ENCODE measurements around the gene HILPDA. TPM values are rescaled to one million over a fixed set of nuclear protein-coding genes. Genes with fewer than 3 reads are reported as not detected.
"Not testable (repeated sequence)": the region's sequence is repeated elsewhere in the genome, so short reads cannot be mapped to it uniquely, and the experiment has no call there.

HILPDA gene
- total RNA-seq, 1 experiment from 2014 or later: 31.3 TPM

GRCh38 chr7:128446306-128446705, 9.4 kb upstream of the HILPDA start:
- no peaks in the 10 kb centered on the region for H3K36me3 ChIP-seq (replicated peaks; ENCODE audit: control insufficient read depth, insufficient read depth, low read length)
- H3K4me3 ChIP-seq (ENCODE audit: insufficient read depth, low read depth, low read length): no peak overlapping the region
- H3K27me3 ChIP-seq (ENCODE audit: control insufficient read depth, insufficient read depth, low read length): no peaks in the 10 kb centered on the region
- DNase-seq: no peak

GRCh38 chr7:128447941-128448564, 7.6 kb upstream of the HILPDA start:
- no peaks in the 10 kb centered on the region for H3K27me3 ChIP-seq (ENCODE audit: control insufficient read depth, insufficient read depth, low read length)
- no peaks in the 10 kb centered on the region for H3K36me3 ChIP-seq (replicated peaks; ENCODE audit: control insufficient read depth, insufficient read depth, low read length)
- DNase-seq: no peak
- H3K4me3 ChIP-seq (ENCODE audit: insufficient read depth, low read depth, low read length): no peak overlapping the region

GRCh38 chr7:128448751-128449302, 6.9 kb upstream of the HILPDA start:
- no peaks in the 10 kb centered on the region for H3K36me3 ChIP-seq (replicated peaks; ENCODE audit: control insufficient read depth, insufficient read depth, low read length)
- no peak overlapping the region for H3K4me3 ChIP-seq (ENCODE audit: insufficient read depth, low read depth, low read length)
- H3K27me3 ChIP-seq (ENCODE audit: control insufficient read depth, insufficient read depth, low read length): no peaks in the 10 kb centered on the region
- DNase-seq: no peak

- H3K27me3 ChIP-seq (ENCODE audit: control insufficient read depth, insufficient read depth, low read length): no peaks in the 10 kb centered on the region
- H3K4me3 ChIP-seq (ENCODE audit: insufficient read depth, low read depth, low read length): no peak overlapping the region
- DNase-seq: no peak
- no peaks in the 10 kb centered on the region for H3K36me3 ChIP-seq (replicated peaks; ENCODE audit: control insufficient read depth, insufficient read depth, low read length)
Measured at GRCh38 chr7:128450409-128450808, 5.3 kb upstream of the HILPDA start.

- Histone ChIP-seq H3K36me3 (replicated peaks; ENCODE audit: control insufficient read depth, insufficient read depth, low read length) (no peaks in the 10 kb centered on the region), H3K4me3 (ENCODE audit: insufficient read depth, low read depth, low read length) (no peak overlapping the region), H3K27me3 (ENCODE audit: control insufficient read depth, insufficient read depth, low read length) (no peaks in the 10 kb centered on the region)
- DNase-seq: no peak
Measured at GRCh38 chr7:128450913-128451312, 4.8 kb upstream of the HILPDA start.

GRCh38 chr7:128452552-128452951, 3.1 kb upstream of the HILPDA start:
- no peaks in the 10 kb centered on the region for H3K27me3 ChIP-seq (ENCODE audit: control insufficient read depth, insufficient read depth, low read length)
- no peak for DNase-seq

GRCh38 chr7:128453836-128454804, 1.6 kb upstream of the HILPDA start:
- Histone ChIP-seq H3K36me3 (replicated peaks; ENCODE audit: control insufficient read depth, insufficient read depth, low read length) (peaks cover 5% of the 10 kb centered on the region), H3K27me3 (ENCODE audit: control insufficient read depth, insufficient read depth, low read length) (no peaks in the 10 kb centered on the region), H3K4me3 (ENCODE audit: insufficient read depth, low read depth, low read length) (peak overlapping the region; percentile 39)
- peak; percentile 90 for DNase-seq

More at GRCh38 chr7:128452552-128452951, 3.1 kb upstream of the HILPDA start:
- no peak overlapping the region for H3K4me3 ChIP-seq (ENCODE audit: insufficient read depth, low read depth, low read length)
- H3K36me3 ChIP-seq (replicated peaks; ENCODE audit: control insufficient read depth, insufficient read depth, low read length): peaks cover 3% of the 10 kb centered on the region

GRCh38 chr7:128454808-128455542, 703 bp upstream of the HILPDA start:
- Histone ChIP-seq H3K27me3 (ENCODE audit: control insufficient read depth, insufficient read depth, low read length) (no peaks in the 10 kb centered on the region), H3K36me3 (replicated peaks; ENCODE audit: control insufficient read depth, insufficient read depth, low read length) (peaks cover 5% of the 10 kb centered on the region), H3K4me3 (ENCODE audit: insufficient read depth, low read depth, low read length) (peak overlapping the region; percentile 93)
- no peak for DNase-seq

GRCh38 chr7:128456255-128456725, 612 bp downstream of the HILPDA start:
- peaks cover 5% of the 10 kb centered on the region for H3K36me3 ChIP-seq (replicated peaks; ENCODE audit: control insufficient read depth, insufficient read depth, low read length)
- no peaks in the 10 kb centered on the region for H3K27me3 ChIP-seq (ENCODE audit: control insufficient read depth, insufficient read depth, low read length)
- peak overlapping the region; percentile 93 for H3K4me3 ChIP-seq (ENCODE audit: insufficient read depth, low read depth, low read length)
- no peak for DNase-seq

GRCh38 chr7:128457385-128457784, 1.7 kb downstream of the HILPDA start:
- H3K4me3 ChIP-seq (ENCODE audit: insufficient read depth, low read depth, low read length); H3K27me3 ChIP-seq (ENCODE audit: control insufficient read depth, insufficient read depth, low read length); DNase-seq; H3K36me3 ChIP-seq (replicated peaks; ENCODE audit: control insufficient read depth, insufficient read depth, low read length): not testable (repeated sequence)

GRCh38 chr7:128458956-128459355, 3.3 kb downstream of the HILPDA start:
- peaks cover 5% of the 10 kb centered on the region for H3K36me3 ChIP-seq (replicated peaks; ENCODE audit: control insufficient read depth, insufficient read depth, low read length)
- no peaks in the 10 kb centered on the region for H3K27me3 ChIP-seq (ENCODE audit: control insufficient read depth, insufficient read depth, low read length)
- no peak overlapping the region for H3K4me3 ChIP-seq (ENCODE audit: insufficient read depth, low read depth, low read length)
- no peak for DNase-seq

GRCh38 chr7:128459394-128459878, 3.8 kb downstream of the HILPDA start:
- no peaks in the 10 kb centered on the region for H3K27me3 ChIP-seq (ENCODE audit: control insufficient read depth, insufficient read depth, low read length)
- no peak overlapping the region for H3K4me3 ChIP-seq (ENCODE audit: insufficient read depth, low read depth, low read length)
- DNase-seq: peak; percentile 83

GRCh38 chr7:128462460-128462859, 6.8 kb downstream of the HILPDA start:
- peaks cover 3% of the 10 kb centered on the region for H3K36me3 ChIP-seq (replicated peaks; ENCODE audit: control insufficient read depth, insufficient read depth, low read length)
- no peaks in the 10 kb centered on the region for H3K27me3 ChIP-seq (ENCODE audit: control insufficient read depth, insufficient read depth, low read length)
- no peak for DNase-seq
- H3K4me3 ChIP-seq (ENCODE audit: insufficient read depth, low read depth, low read length): no peak overlapping the region

More at GRCh38 chr7:128459394-128459878, 3.8 kb downstream of the HILPDA start:
- H3K36me3 ChIP-seq (replicated peaks; ENCODE audit: control insufficient read depth, insufficient read depth, low read length): peaks cover 5% of the 10 kb centered on the region

GRCh38 chr7:128463345-128463744, 7.7 kb downstream of the HILPDA start:
- not testable (repeated sequence) for DNase-seq; H3K36me3 ChIP-seq (replicated peaks; ENCODE audit: control insufficient read depth, insufficient read depth, low read length)

More at GRCh38 chr7:128463345-128463744, 7.7 kb downstream of the HILPDA start:
- not testable (repeated sequence) for H3K4me3 ChIP-seq (ENCODE audit: insufficient read depth, low read depth, low read length); H3K27me3 ChIP-seq (ENCODE audit: control insufficient read depth, insufficient read depth, low read length)
